ENCODE results near the gene PXYLP1. TPM values are rescaled to one million over a fixed set of nuclear protein-coding genes. Genes with fewer than 3 reads are reported as not detected.

PXYLP1 gene
- total RNA-seq, 2 donors from 2014 or later = 12.0 to 15.3 TPM

DNA sequence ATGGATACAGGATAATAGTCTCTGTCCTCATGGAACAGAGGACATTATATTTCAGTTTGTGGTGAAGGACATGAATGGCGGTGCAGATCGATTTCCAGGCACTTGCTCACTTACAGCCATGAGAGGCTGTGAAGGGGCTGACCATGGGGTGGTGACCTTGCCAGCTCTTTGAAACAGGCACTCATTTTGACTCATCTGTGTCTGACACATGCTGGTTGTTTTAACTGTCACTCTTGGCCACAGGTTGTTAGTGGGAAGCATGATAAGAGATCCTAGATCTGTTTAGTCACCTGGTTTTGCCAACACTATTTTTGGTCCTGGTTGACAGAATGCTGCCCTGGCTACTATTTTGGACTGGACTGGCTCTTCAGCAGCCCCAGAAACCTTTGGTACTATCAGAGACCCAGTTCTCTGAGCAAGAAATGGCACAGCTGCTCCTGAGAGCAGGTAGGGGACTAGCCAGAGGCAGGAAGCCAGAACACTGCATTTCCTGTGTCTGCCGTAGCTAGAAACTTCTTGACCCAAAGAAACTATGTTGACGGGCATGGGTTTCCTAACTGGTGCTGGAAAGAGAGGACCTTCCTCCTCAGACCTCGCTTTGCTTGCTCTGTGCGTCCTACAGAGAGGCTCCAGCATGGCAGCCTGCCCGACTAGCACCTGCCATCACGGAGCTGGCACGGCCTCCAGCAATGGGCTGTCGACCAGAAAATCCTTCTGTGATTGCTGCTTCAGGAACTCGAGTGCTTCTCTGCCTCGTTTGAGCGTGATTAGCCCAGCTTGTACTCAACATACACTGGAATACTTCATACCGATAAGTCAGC is 6.3 kb downstream of the PXYLP1 start:
- Histone ChIP-seq H3K27ac (peak overlapping the region; percentile 9 to 10), H3K4me3 (no peak overlapping the region), H3K36me3 (no peaks in the 10 kb centered on the region), H3K4me1 (replicated peaks) (no peaks in the 10 kb centered on the region), H3K9me3 (no peaks in the 10 kb centered on the region), H3K27me3 (replicated peaks; ENCODE audit: insufficient read depth) (no peaks in the 10 kb centered on the region)
- intact Hi-C loops (cut with DNase I) = no loop called here
- DNase-seq (ENCODE audit: low spot score) = peak; percentile 47
- TF ChIP-seq, protein P1, sequence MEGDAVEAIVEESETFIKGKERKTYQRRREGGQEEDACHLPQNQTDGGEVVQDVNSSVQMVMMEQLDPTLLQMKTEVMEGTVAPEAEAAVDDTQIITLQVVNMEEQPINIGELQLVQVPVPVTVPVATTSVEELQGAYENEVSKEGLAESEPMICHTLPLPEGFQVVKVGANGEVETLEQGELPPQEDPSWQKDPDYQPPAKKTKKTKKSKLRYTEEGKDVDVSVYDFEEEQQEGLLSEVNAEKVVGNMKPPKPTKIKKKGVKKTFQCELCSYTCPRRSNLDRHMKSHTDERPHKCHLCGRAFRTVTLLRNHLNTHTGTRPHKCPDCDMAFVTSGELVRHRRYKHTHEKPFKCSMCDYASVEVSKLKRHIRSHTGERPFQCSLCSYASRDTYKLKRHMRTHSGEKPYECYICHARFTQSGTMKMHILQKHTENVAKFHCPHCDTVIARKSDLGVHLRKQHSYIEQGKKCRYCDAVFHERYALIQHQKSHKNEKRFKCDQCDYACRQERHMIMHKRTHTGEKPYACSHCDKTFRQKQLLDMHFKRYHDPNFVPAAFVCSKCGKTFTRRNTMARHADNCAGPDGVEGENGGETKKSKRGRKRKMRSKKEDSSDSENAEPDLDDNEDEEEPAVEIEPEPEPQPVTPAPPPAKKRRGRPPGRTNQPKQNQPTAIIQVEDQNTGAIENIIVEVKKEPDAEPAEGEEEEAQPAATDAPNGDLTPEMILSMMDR (IDR thresholded peaks at IDR 0.05) = no peak
- TF ChIP-seq POLR2A (IDR thresholded peaks at IDR 0.05) (no peak), POLR2AphosphoS5 (IDR thresholded peaks at IDR 0.05) (peak; percentile 32)
- WGBS = 34% methylated on average over 14 of the region's 14 CpGs

DNA sequence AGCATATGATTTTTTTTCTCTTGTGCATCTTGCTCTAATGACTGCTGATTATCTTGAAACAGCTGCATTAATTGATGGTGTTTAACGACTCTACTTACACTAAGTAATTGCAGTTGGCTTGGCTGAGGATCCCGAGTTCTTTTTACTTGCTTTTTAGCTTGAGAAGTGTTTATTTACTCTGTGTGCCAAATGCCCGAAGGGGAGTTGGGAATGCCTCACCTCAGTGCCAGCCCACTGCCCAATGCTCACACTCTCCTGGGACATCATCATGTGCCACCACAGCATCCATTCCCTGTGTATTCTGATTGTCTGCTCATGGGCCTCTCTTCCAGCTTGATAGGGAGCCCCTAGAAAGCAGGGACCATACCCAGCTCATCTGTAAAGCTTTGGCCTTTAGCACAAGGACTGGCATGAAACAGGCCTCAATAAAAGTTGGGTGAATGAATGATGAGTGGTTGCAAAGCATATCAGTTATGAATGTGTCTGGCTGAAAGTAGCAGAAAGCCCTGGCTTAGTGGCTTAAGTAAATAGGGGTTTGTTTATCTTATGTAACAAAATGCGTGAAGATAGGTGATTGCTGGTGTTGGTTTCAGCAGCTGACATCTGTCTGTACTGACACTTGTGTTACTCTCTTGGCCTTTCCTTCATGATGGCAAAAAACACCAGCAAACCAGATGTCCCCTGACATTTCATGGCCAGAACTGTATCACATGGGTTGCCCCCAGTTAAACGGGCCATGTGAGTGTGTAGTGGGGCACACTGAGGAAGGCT is 8.1 kb downstream of the PXYLP1 start:
- no peaks in the 10 kb centered on the region for H3K36me3 ChIP-seq
- no peak for DNase-seq (ENCODE audit: low spot score)
- no peaks in the 10 kb centered on the region for H3K4me1 ChIP-seq (replicated peaks)

DNA sequence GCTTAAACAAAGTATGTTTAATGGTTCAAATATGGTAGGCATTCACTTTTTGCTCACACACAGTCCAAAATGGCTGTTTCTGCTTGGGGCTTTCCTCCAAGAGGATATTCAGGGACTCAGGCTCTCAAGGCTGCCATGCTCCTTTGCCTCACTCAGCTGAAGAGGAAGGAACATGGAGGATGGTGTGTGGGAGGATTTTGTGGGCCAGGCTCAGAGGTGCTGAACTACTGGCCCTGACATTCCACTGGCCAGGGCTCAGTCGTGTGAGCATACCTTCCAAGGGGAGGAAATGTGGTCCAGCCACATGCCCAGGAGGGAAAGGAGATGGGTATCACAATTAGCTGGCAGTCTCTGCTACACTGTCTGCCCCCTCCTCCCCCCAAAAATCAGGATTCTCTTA is 8.7 kb downstream of the PXYLP1 start:
- intact Hi-C loops (cut with DNase I) = no loop called here
- H3K4me3 ChIP-seq = no peak overlapping the region
- H3K36me3 ChIP-seq = no peaks in the 10 kb centered on the region
- TF ChIP-seq, protein P1 (IDR thresholded peaks at IDR 0.05) = no peak
- TF ChIP-seq POLR2A (IDR thresholded peaks at IDR 0.05) (no peak), POLR2AphosphoS5 (IDR thresholded peaks at IDR 0.05) (no peak)
- no peaks in the 10 kb centered on the region for H3K9me3 ChIP-seq
- whole genome bisulfite sequencing = 78% methylated on average over 1 of the region's 1 CpG
- no peak for DNase-seq (ENCODE audit: low spot score)
- H3K4me1 ChIP-seq (replicated peaks) = no peaks in the 10 kb centered on the region
- no peaks in the 10 kb centered on the region for H3K27me3 ChIP-seq (replicated peaks; ENCODE audit: insufficient read depth)
- H3K27ac ChIP-seq = no peak overlapping the region

More for the DNA sequence above, 8.1 kb downstream of the PXYLP1 start:
- Histone ChIP-seq H3K27me3 (replicated peaks; ENCODE audit: insufficient read depth) (no peaks in the 10 kb centered on the region), H3K4me3 (no peak overlapping the region), H3K9me3 (no peaks in the 10 kb centered on the region), H3K27ac (no peak overlapping the region)
- WGBS = 48% methylated on average over 5 of the region's 5 CpGs
- TF ChIP-seq, protein P1 (IDR thresholded peaks at IDR 0.05) = no peak
- TF ChIP-seq POLR2A (IDR thresholded peaks at IDR 0.05) = no peak
- no peak for TF ChIP-seq POLR2AphosphoS5 (IDR thresholded peaks at IDR 0.05)
- intact Hi-C loops (cut with DNase I) = no loop called here

DNA sequence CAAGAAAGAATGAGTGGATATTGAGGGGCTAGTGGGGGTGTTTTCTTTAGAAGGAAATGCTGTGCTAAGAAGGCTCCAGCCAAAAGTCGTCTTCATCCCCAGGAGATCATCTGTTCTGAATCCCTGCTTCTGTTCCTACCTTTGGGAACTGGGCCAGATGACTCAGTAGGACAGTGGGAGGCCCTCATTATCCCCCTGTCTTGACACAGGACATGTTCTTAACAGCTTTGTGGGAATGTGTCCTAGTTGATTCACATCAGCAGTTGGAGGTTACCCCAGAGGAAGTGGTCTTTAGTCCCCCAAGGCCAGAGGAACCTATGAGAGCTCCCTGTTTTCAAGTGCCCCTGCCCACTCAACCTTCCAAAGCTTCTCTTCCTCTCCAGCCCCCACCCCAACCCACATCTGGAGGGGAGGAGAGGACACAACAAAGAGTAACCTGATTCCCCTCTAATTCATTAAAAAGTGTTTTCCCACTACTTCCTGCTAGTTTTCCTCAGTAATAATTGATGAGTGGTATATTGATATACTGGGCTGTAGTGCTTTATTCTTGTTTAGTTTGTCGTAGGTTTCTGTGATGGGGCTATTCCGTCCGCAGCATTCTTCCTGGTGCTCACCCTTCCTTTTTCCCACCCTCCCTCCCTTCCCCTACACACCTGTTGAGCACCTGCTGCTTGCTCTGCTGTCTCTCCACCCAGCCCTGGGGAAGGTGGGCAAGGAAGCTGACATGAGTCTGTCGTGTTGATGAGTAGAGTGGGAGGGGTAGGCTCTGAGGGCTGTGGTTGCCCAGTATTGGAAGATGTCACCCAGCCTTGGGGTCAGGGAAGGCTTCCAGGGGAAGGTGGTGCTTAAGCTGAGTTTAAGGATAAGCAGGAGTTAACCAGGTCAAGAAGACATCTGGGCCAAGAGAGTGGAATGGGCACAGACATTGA is 9.3 kb downstream of the PXYLP1 start:
- WGBS = 82% methylated on average over 5 of the region's 5 CpGs
- no peaks in the 10 kb centered on the region for H3K4me1 ChIP-seq (replicated peaks)
- no peak overlapping the region for H3K4me3 ChIP-seq
- intact Hi-C loops (cut with DNase I) = no loop called here
- no peak for TF ChIP-seq POLR2AphosphoS5 (IDR thresholded peaks at IDR 0.05)
- TF ChIP-seq POLR2A (IDR thresholded peaks at IDR 0.05) = no peak
- TF ChIP-seq, protein P1 (IDR thresholded peaks at IDR 0.05) = no peak
- H3K36me3 ChIP-seq = no peaks in the 10 kb centered on the region
- no peak for DNase-seq (ENCODE audit: low spot score)
- no peaks in the 10 kb centered on the region for H3K9me3 ChIP-seq
- no peak overlapping the region for H3K27ac ChIP-seq
- no peaks in the 10 kb centered on the region for H3K27me3 ChIP-seq (replicated peaks; ENCODE audit: insufficient read depth)

All from prostate gland (tissue), 2 donors.